ENCODE results near the gene MPHOSPH8. TPM values are rescaled to one million over a fixed set of nuclear protein-coding genes. Genes with fewer than 3 reads are reported as not detected.
A peak's percentile ranks its signal among the peaks of the same experiment; 100 is the strongest.

Gene MPHOSPH8
- total RNA-seq, 2 donors from 2014 or later, result 58.3 to 59.3 TPM

- peaks cover 11 to 38% of the 10 kb centered on the region in 2 donors for H3K36me3 Mint-ChIP-seq (ENCODE audit: insufficient read depth in 2 of 2)
- H3K4me3 Mint-ChIP-seq, result no peak overlapping the region
- ATAC-seq (replicated peaks in 1 of 2) (no peak), DNase-seq (no peak)
- H3K4me1 Mint-ChIP-seq (ENCODE audit: low read depth), result no peaks in the 10 kb centered on the region
- H3K27me3 Mint-ChIP-seq (ENCODE audit: low read depth), result no peaks in the 10 kb centered on the region
- H3K27ac Mint-ChIP-seq, result peak overlapping the region; percentile 24
- H3K9me3 Mint-ChIP-seq, result no peaks in the 10 kb centered on the region
These were observed 17.3 kb downstream of the MPHOSPH8 start for GRCh38 chr13:19650742-19651141.

GRCh38 chr13:19657872-19658591, 24.6 kb downstream of the MPHOSPH8 start:
- Mint-ChIP-seq H3K4me1 (ENCODE audit: low read depth) (no peaks in the 10 kb centered on the region), H3K27ac (peak overlapping the region; percentile 27), H3K4me3 (no peak overlapping the region), H3K9me3 (no peaks in the 10 kb centered on the region), H3K27me3 (ENCODE audit: low read depth) (no peaks in the 10 kb centered on the region), H3K36me3 (ENCODE audit: insufficient read depth in 2 of 2) (peaks cover 7 to 20% of the 10 kb centered on the region in 2 donors)
- peak; percentile 17 to 36 for ATAC-seq (replicated peaks in 1 of 2)
- DNase-seq, result no peak

GRCh38 chr13:19658831-19659230, 25.4 kb downstream of the MPHOSPH8 start:
- DNase-seq (no peak), ATAC-seq (replicated peaks in 1 of 2) (no peak)
- H3K4me3 Mint-ChIP-seq, result no peak overlapping the region
- H3K36me3 Mint-ChIP-seq (ENCODE audit: insufficient read depth in 2 of 2), result peaks cover 5 to 20% of the 10 kb centered on the region in 2 donors
- no peaks in the 10 kb centered on the region for H3K9me3 Mint-ChIP-seq
- H3K27me3 Mint-ChIP-seq (ENCODE audit: low read depth), result no peaks in the 10 kb centered on the region
- no peaks in the 10 kb centered on the region for H3K4me1 Mint-ChIP-seq (ENCODE audit: low read depth)
- H3K27ac Mint-ChIP-seq, result peak overlapping the region; percentile 59

GRCh38 chr13:19661126-19661525, 27.7 kb downstream of the MPHOSPH8 start:
- DNase-seq (no peak), ATAC-seq (replicated peaks in 1 of 2) (no peak)
- Mint-ChIP-seq H3K27me3 (ENCODE audit: low read depth) (no peaks in the 10 kb centered on the region), H3K36me3 (ENCODE audit: insufficient read depth in 2 of 2) (peaks cover 8 to 23% of the 10 kb centered on the region in 2 donors), H3K9me3 (no peaks in the 10 kb centered on the region), H3K4me1 (ENCODE audit: low read depth) (peaks cover 13% of the 10 kb centered on the region), H3K4me3 (no peak overlapping the region), H3K27ac (no peak overlapping the region)

- H3K4me3 Mint-ChIP-seq, result no peak overlapping the region
- DNase-seq (no peak), ATAC-seq (replicated peaks in 1 of 2) (no peak)
- H3K4me1 Mint-ChIP-seq (ENCODE audit: low read depth), result peaks cover 13% of the 10 kb centered on the region
- H3K36me3 Mint-ChIP-seq (ENCODE audit: insufficient read depth in 2 of 2), result peaks cover 8 to 23% of the 10 kb centered on the region in 2 donors
- no peaks in the 10 kb centered on the region for H3K27me3 Mint-ChIP-seq (ENCODE audit: low read depth)
- H3K9me3 Mint-ChIP-seq, result no peaks in the 10 kb centered on the region
- no peak overlapping the region for H3K27ac Mint-ChIP-seq
These were observed 28.1 kb downstream of the MPHOSPH8 start for GRCh38 chr13:19661561-19661960.

- Mint-ChIP-seq H3K4me1 (ENCODE audit: low read depth) (peaks cover 13% of the 10 kb centered on the region), H3K4me3 (no peak overlapping the region), H3K36me3 (ENCODE audit: insufficient read depth in 2 of 2) (peaks cover 10 to 32% of the 10 kb centered on the region in 2 donors), H3K27me3 (ENCODE audit: low read depth) (no peaks in the 10 kb centered on the region), H3K9me3 (no peaks in the 10 kb centered on the region), H3K27ac (no peak overlapping the region)
- no peak for ATAC-seq (replicated peaks in 1 of 2)
- no peak for DNase-seq
These were observed 30.0 kb downstream of the MPHOSPH8 start for GRCh38 chr13:19663416-19663979.

GRCh38 chr13:19664481-19665230, 31.2 kb downstream of the MPHOSPH8 start:
- ATAC-seq (replicated peaks in 1 of 2), result no peak
- H3K27me3 Mint-ChIP-seq (ENCODE audit: low read depth), result no peaks in the 10 kb centered on the region
- no peak overlapping the region for H3K4me3 Mint-ChIP-seq
- peak overlapping the region; percentile 49 for H3K27ac Mint-ChIP-seq
- no peak for DNase-seq
- H3K9me3 Mint-ChIP-seq, result no peaks in the 10 kb centered on the region
- H3K36me3 Mint-ChIP-seq (ENCODE audit: insufficient read depth in 2 of 2), result peaks cover 7 to 30% of the 10 kb centered on the region in 2 donors
- peaks cover 13% of the 10 kb centered on the region for H3K4me1 Mint-ChIP-seq (ENCODE audit: low read depth)

GRCh38 chr13:19665427-19665859, 32.0 kb downstream of the MPHOSPH8 start:
- H3K4me3 Mint-ChIP-seq, result no peak overlapping the region
- H3K36me3 Mint-ChIP-seq (ENCODE audit: insufficient read depth in 2 of 2), result peaks cover 6 to 25% of the 10 kb centered on the region in 2 donors
- peaks cover 13% of the 10 kb centered on the region for H3K4me1 Mint-ChIP-seq (ENCODE audit: low read depth)
- H3K27me3 Mint-ChIP-seq (ENCODE audit: low read depth), result no peaks in the 10 kb centered on the region
- H3K9me3 Mint-ChIP-seq, result no peaks in the 10 kb centered on the region
- H3K27ac Mint-ChIP-seq, result no peak overlapping the region
- ATAC-seq (replicated peaks in 1 of 2), result peak; percentile 15
- DNase-seq, result no peak

- Mint-ChIP-seq H3K27me3 (ENCODE audit: low read depth) (no peaks in the 10 kb centered on the region), H3K4me3 (no peak overlapping the region), H3K4me1 (ENCODE audit: low read depth) (peaks cover 13% of the 10 kb centered on the region), H3K36me3 (ENCODE audit: insufficient read depth in 2 of 2) (peaks cover 12 to 27% of the 10 kb centered on the region in 2 donors), H3K27ac (peak overlapping the region; percentile 38), H3K9me3 (no peaks in the 10 kb centered on the region)
- ATAC-seq (replicated peaks in 1 of 2), result no peak
- DNase-seq, result no peak
These were observed 35.3 kb downstream of the MPHOSPH8 start for GRCh38 chr13:19668778-19669177.

- Mint-ChIP-seq H3K9me3 (no peaks in the 10 kb centered on the region), H3K4me1 (ENCODE audit: low read depth) (peaks cover 2% of the 10 kb centered on the region), H3K4me3 (no peak overlapping the region), H3K27ac (peak overlapping the region; percentile 13), H3K36me3 (ENCODE audit: insufficient read depth in 2 of 2) (peaks cover 9 to 28% of the 10 kb centered on the region in 2 donors), H3K27me3 (ENCODE audit: low read depth) (no peaks in the 10 kb centered on the region)
- ATAC-seq (replicated peaks in 1 of 2), result no peak
- no peak for DNase-seq
These were observed 36.7 kb downstream of the MPHOSPH8 start for GRCh38 chr13:19670147-19670546.

GRCh38 chr13:19672990-19673389, 39.5 kb downstream of the MPHOSPH8 start:
- H3K27me3 Mint-ChIP-seq (ENCODE audit: low read depth), result no peaks in the 10 kb centered on the region
- H3K36me3 Mint-ChIP-seq (ENCODE audit: insufficient read depth in 2 of 2), result peaks cover 9 to 28% of the 10 kb centered on the region in 2 donors
- H3K27ac Mint-ChIP-seq, result peak overlapping the region; percentile 57
- DNase-seq, result no peak
- H3K4me3 Mint-ChIP-seq, result no peak overlapping the region
- ATAC-seq (replicated peaks in 1 of 2), result no peak
- H3K4me1 Mint-ChIP-seq (ENCODE audit: low read depth), result peaks cover 7% of the 10 kb centered on the region
- H3K9me3 Mint-ChIP-seq, result no peaks in the 10 kb centered on the region

GRCh38 chr13:19673473-19674430, 40.3 kb downstream of the MPHOSPH8 start:
- peak overlapping the region; percentile 51 for H3K27ac Mint-ChIP-seq

More at GRCh38 chr13:19673473-19674430, 40.3 kb downstream of the MPHOSPH8 start:
- Mint-ChIP-seq H3K27me3 (ENCODE audit: low read depth) (no peaks in the 10 kb centered on the region), H3K4me1 (ENCODE audit: low read depth) (peaks cover 9% of the 10 kb centered on the region), H3K4me3 (no peak overlapping the region), H3K36me3 (ENCODE audit: insufficient read depth in 2 of 2) (peaks cover 9 to 23% of the 10 kb centered on the region in 2 donors), H3K9me3 (no peaks in the 10 kb centered on the region)
- ATAC-seq (replicated peaks in 1 of 2) (no peak), DNase-seq (no peak)

Data from activated T-cell treated with anti-CD3 and anti-CD28 coated beads, Interleukin-2, amount 50 U/mL, for 72 hours (primary cell).